Measurements from ENCODE around the gene ZSCAN5A.
A peak's percentile ranks its signal among the peaks of the same experiment; 100 is the strongest.
"Not testable (repeated sequence)": the region's sequence is repeated elsewhere in the genome, so short reads cannot be mapped to it uniquely, and the experiment has no call there.

The ZSCAN5A gene

GRCh38 chr19:56312342-56312741 lies 2.3 kb downstream of the ZSCAN5A start:
- no peak for DNase-seq (ENCODE audit: low read depth)
- TF ChIP-seq MAX (IDR thresholded peaks at IDR 0.05; ENCODE audit: low read depth, low read length) (no peak), POLR2A (IDR thresholded peaks at IDR 0.05; ENCODE audit: extremely low read depth, insufficient read length) (no peak)
- TF ChIP-seq, protein P1, sequence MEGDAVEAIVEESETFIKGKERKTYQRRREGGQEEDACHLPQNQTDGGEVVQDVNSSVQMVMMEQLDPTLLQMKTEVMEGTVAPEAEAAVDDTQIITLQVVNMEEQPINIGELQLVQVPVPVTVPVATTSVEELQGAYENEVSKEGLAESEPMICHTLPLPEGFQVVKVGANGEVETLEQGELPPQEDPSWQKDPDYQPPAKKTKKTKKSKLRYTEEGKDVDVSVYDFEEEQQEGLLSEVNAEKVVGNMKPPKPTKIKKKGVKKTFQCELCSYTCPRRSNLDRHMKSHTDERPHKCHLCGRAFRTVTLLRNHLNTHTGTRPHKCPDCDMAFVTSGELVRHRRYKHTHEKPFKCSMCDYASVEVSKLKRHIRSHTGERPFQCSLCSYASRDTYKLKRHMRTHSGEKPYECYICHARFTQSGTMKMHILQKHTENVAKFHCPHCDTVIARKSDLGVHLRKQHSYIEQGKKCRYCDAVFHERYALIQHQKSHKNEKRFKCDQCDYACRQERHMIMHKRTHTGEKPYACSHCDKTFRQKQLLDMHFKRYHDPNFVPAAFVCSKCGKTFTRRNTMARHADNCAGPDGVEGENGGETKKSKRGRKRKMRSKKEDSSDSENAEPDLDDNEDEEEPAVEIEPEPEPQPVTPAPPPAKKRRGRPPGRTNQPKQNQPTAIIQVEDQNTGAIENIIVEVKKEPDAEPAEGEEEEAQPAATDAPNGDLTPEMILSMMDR (IDR thresholded peaks at IDR 0.05; ENCODE audit: low read depth, low read length) = no peak
- no peak overlapping the region for H3K4me3 ChIP-seq (ENCODE audit: low read depth, low read length)

GRCh38 chr19:56310462-56310861 lies 4.2 kb downstream of the ZSCAN5A start:
- no peak for TF ChIP-seq POLR2A (IDR thresholded peaks at IDR 0.05; ENCODE audit: extremely low read depth, insufficient read length)
- TF ChIP-seq MAX (IDR thresholded peaks at IDR 0.05; ENCODE audit: low read depth, low read length) = no peak
- TF ChIP-seq MYC (IDR thresholded peaks at IDR 0.05; ENCODE audit: low read depth, low read length) = no peak
- TF ChIP-seq, protein P1 (IDR thresholded peaks at IDR 0.05; ENCODE audit: low read depth, low read length) = no peak
- no peak for DNase-seq (ENCODE audit: low read depth)

GRCh38 chr19:56309511-56310185 lies 5.0 kb downstream of the ZSCAN5A start:
- peak; percentile 73 for DNase-seq (ENCODE audit: low read depth)
- TF ChIP-seq, protein P1 (IDR thresholded peaks at IDR 0.05; ENCODE audit: low read depth, low read length) = peak; percentile 95
- no peak for TF ChIP-seq MYC (IDR thresholded peaks at IDR 0.05; ENCODE audit: low read depth, low read length)
- H3K4me3 ChIP-seq (ENCODE audit: low read depth, low read length) = no peak overlapping the region

More at GRCh38 chr19:56310462-56310861, 4.2 kb downstream of the ZSCAN5A start:
- H3K4me3 ChIP-seq (ENCODE audit: low read depth, low read length) = no peak overlapping the region

GRCh38 chr19:56308792-56309191 lies 5.8 kb downstream of the ZSCAN5A start:
- TF ChIP-seq POLR2A (IDR thresholded peaks at IDR 0.05; ENCODE audit: extremely low read depth, insufficient read length) (no peak), MYC (IDR thresholded peaks at IDR 0.05; ENCODE audit: low read depth, low read length) (no peak), MAX (IDR thresholded peaks at IDR 0.05; ENCODE audit: low read depth, low read length) (no peak)
- TF ChIP-seq, protein P1 (IDR thresholded peaks at IDR 0.05; ENCODE audit: low read depth, low read length) = no peak
- H3K4me3 ChIP-seq (ENCODE audit: low read depth, low read length) = no peak overlapping the region
- no peak for DNase-seq (ENCODE audit: low read depth)

DNA sequence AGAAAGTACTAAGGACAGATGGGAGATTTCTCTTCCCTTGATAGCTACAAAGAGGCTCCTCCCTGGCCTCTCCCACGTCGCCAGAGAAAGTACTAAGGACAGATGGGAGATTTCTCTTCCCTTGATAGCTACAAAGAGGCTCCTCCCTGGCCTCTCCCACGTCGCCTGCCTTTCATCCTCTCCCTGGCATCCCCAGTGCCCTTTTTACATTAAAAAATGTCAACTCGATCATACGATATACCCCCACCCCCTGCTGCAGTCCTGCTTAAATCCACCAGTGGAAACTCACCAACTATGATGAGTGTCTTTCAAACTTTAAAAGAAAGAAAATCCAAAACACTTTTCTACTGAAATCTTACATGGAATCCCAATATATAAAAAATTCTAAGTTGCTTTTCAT lies 7.6 kb downstream of the ZSCAN5A start:
- not testable (repeated sequence) for DNase-seq (ENCODE audit: low read depth); H3K4me3 ChIP-seq (ENCODE audit: low read depth, low read length)

GRCh38 chr19:56306016-56306415 lies 8.6 kb downstream of the ZSCAN5A start:
- TF ChIP-seq POLR2A (IDR thresholded peaks at IDR 0.05; ENCODE audit: extremely low read depth, insufficient read length) = no peak
- no peak for TF ChIP-seq MAX (IDR thresholded peaks at IDR 0.05; ENCODE audit: low read depth, low read length)
- TF ChIP-seq MYC (IDR thresholded peaks at IDR 0.05; ENCODE audit: low read depth, low read length) = no peak
- TF ChIP-seq, protein P1 (IDR thresholded peaks at IDR 0.05; ENCODE audit: low read depth, low read length) = no peak
- DNase-seq (ENCODE audit: low read depth) = no peak

More at GRCh38 chr19:56306016-56306415, 8.6 kb downstream of the ZSCAN5A start:
- H3K4me3 ChIP-seq (ENCODE audit: low read depth, low read length) = no peak overlapping the region
